ENCODE results near the gene PFKM. TPM values are rescaled to one million over a fixed set of nuclear protein-coding genes. Genes with fewer than 3 reads are reported as not detected.

The PFKM gene
- total and polyA plus RNA-seq, 4 donors = 4.5 to 23.9 (median 5.8) TPM

DNA sequence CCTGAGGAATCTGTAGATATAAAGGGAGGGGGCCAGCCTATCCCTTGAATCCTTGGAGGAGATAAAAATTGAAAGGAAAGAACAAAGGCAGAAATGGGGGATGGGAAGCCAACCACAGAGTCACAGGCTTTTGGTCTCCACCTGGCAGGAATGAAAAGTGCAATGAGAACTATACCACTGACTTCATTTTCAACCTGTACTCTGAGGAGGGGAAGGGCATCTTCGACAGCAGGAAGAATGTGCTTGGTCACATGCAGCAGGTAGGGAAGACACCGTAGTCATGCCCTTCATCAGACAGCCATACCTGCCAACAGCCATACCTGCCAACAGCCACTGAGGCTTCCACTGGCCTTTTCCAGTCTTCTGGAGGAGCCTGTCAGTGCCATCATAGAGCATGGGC is 24.7 kb downstream of the PFKM start:
- Histone ChIP-seq H3K27ac (ENCODE audit: low read depth in 1 of 2, low read length in 2 of 2) (no peak overlapping the region), H3K9ac (ENCODE audit: low read depth in 1 of 2, low read length in 2 of 2) (no peak overlapping the region), H3K4me1 (ENCODE audit: control insufficient read depth in 4 of 4, insufficient read depth in 4 of 4, low read length in 3 of 4) (no peaks in the 10 kb centered on the region), H3K4me3 (ENCODE audit: low read depth in 1 of 3, low read length in 3 of 3) (no peak overlapping the region), H3K9me3 (ENCODE audit: control insufficient read depth in 4 of 4, low read length in 3 of 4) (no peaks in the 10 kb centered on the region), H3K27me3 (ENCODE audit: control insufficient read depth in 4 of 4, insufficient read depth in 4 of 4, low read length in 3 of 4) (no peaks in the 10 kb centered on the region), H3K36me3 (ENCODE audit: control insufficient read depth in 4 of 4, insufficient read depth in 3 of 4, low read depth in 1 of 4, low read length in 3 of 4) (peaks cover 7 to 51% (median 21%) of the 10 kb centered on the region in 4 donors)
- DNase-seq (ENCODE audit: low spot score) = no peak
- WGBS = 95% methylated on average over 2 of the region's 2 CpGs
- TF ChIP-seq MAX (IDR thresholded peaks at IDR 0.05) (no peak), RXRA (IDR thresholded peaks at IDR 0.05) (no peak), FOXA2 (IDR thresholded peaks at IDR 0.05) (no peak), SP1 (IDR thresholded peaks at IDR 0.05) (no peak), NR2F2 (IDR thresholded peaks at IDR 0.05) (no peak), HNF4G (IDR thresholded peaks at IDR 0.05) (no peak)
- TF ChIP-seq, protein P1, sequence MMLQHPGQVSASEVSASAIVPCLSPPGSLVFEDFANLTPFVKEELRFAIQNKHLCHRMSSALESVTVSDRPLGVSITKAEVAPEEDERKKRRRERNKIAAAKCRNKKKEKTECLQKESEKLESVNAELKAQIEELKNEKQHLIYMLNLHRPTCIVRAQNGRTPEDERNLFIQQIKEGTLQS (IDR thresholded peaks at IDR 0.05) = no peak

DNA sequence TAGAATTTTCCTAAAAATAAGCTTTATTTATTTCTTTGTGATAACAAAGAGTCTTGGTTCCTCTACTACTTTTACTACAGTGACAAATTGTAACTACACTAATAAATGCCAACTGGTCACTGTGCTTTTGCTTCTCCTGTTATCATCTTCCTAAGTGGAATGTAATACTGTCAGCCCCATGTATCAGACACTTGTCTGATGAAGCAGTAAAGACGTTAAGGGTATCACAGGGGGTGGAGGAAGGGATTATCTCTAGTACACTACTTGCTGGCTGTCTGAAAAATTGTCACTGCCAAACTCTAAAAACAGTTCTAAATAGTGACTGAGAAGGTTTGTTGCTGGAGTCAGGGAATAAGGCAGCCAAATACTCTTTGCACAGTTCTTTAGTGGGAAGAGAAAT is 26.8 kb downstream of the PFKM start:
- Histone ChIP-seq H3K4me3 (ENCODE audit: low read depth in 1 of 3, low read length in 3 of 3) (no peak overlapping the region), H3K4me1 (ENCODE audit: control insufficient read depth in 4 of 4, insufficient read depth in 4 of 4, low read length in 3 of 4) (no peaks in the 10 kb centered on the region), H3K36me3 (ENCODE audit: control insufficient read depth in 4 of 4, insufficient read depth in 3 of 4, low read depth in 1 of 4, low read length in 3 of 4) (peaks cover 9 to 70% (median 37%) of the 10 kb centered on the region in 4 donors), H3K27me3 (ENCODE audit: control insufficient read depth in 4 of 4, insufficient read depth in 4 of 4, low read length in 3 of 4) (no peaks in the 10 kb centered on the region), H3K9me3 (ENCODE audit: control insufficient read depth in 4 of 4, low read length in 3 of 4) (no peaks in the 10 kb centered on the region), H3K27ac (ENCODE audit: low read depth in 1 of 2, low read length in 2 of 2) (no peak overlapping the region), H3K9ac (ENCODE audit: low read depth in 1 of 2, low read length in 2 of 2) (no peak overlapping the region)
- TF ChIP-seq HNF4A (conservative IDR thresholded peaks at IDR 0.05) (no peak), SP1 (IDR thresholded peaks at IDR 0.05) (no peak), RXRA (IDR thresholded peaks at IDR 0.05) (no peak), TAF1 (conservative IDR thresholded peaks at IDR 0.05) (no peak), FOXA1 (IDR thresholded peaks at IDR 0.05) (no peak), JUND (IDR thresholded peaks at IDR 0.05) (no peak), HNF4G (IDR thresholded peaks at IDR 0.05) (no peak), RAD21 (IDR thresholded peaks at IDR 0.05) (no peak), NR2F2 (IDR thresholded peaks at IDR 0.05) (no peak), FOXA2 (IDR thresholded peaks at IDR 0.05) (no peak), CTCF (IDR thresholded peaks at IDR 0.05; ENCODE audit: low read depth, low read length, missing input control) (no peak)
- TF ChIP-seq, protein P2, sequence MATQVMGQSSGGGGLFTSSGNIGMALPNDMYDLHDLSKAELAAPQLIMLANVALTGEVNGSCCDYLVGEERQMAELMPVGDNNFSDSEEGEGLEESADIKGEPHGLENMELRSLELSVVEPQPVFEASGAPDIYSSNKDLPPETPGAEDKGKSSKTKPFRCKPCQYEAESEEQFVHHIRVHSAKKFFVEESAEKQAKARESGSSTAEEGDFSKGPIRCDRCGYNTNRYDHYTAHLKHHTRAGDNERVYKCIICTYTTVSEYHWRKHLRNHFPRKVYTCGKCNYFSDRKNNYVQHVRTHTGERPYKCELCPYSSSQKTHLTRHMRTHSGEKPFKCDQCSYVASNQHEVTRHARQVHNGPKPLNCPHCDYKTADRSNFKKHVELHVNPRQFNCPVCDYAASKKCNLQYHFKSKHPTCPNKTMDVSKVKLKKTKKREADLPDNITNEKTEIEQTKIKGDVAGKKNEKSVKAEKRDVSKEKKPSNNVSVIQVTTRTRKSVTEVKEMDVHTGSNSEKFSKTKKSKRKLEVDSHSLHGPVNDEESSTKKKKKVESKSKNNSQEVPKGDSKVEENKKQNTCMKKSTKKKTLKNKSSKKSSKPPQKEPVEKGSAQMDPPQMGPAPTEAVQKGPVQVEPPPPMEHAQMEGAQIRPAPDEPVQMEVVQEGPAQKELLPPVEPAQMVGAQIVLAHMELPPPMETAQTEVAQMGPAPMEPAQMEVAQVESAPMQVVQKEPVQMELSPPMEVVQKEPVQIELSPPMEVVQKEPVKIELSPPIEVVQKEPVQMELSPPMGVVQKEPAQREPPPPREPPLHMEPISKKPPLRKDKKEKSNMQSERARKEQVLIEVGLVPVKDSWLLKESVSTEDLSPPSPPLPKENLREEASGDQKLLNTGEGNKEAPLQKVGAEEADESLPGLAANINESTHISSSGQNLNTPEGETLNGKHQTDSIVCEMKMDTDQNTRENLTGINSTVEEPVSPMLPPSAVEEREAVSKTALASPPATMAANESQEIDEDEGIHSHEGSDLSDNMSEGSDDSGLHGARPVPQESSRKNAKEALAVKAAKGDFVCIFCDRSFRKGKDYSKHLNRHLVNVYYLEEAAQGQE (IDR thresholded peaks at IDR 0.05) = no peak
- TF ChIP-seq, protein P1 (IDR thresholded peaks at IDR 0.05) = no peak
- 70% methylated on average over 1 of the region's 1 CpG for WGBS
- DNase-seq (ENCODE audit: low spot score) = no peak
